Measurements from ENCODE around the gene KRTAP17-1.
"Not testable (repeated sequence)": the region's sequence is repeated elsewhere in the genome, so short reads cannot be mapped to it uniquely, and the experiment has no call there.

Gene KRTAP17-1

GRCh38 chr17:41271858-41272257 is 43.7 kb downstream of the KRTAP17-1 start:
- DNase-seq (ENCODE audit: low read depth, low spot score), result no peak
- H3K4me3 ChIP-seq (ENCODE audit: low read length), result no peak overlapping the region

GRCh38 chr17:41271323-41271722 is 44.2 kb downstream of the KRTAP17-1 start:
- not testable (repeated sequence) for DNase-seq (ENCODE audit: low read depth, low spot score)

GRCh38 chr17:41267711-41268110 is 47.8 kb downstream of the KRTAP17-1 start:
- no peak for DNase-seq (ENCODE audit: low read depth, low spot score)
- no peak overlapping the region for H3K4me3 ChIP-seq (ENCODE audit: low read length)

More at GRCh38 chr17:41271323-41271722, 44.2 kb downstream of the KRTAP17-1 start:
- H3K4me3 ChIP-seq (ENCODE audit: low read length), result not testable (repeated sequence)

GRCh38 chr17:41265078-41265477 is 50.4 kb downstream of the KRTAP17-1 start, which contains the start of gene KRTAP9-6:
TSS of gene KRTAP9-6 (plus strand) at chr17:41265378. CDS start at chr17:41265378, 0 bp downstream.
- DNase-seq (ENCODE audit: low read depth, low spot score), result no peak
- H3K4me3 ChIP-seq (ENCODE audit: low read length), result no peak within 1 kb of the TSS
